Gastroesophageal sphincter (tissue), 4 donors: Measurements from ENCODE around the gene BRD4. TPM values are rescaled to one million over a fixed set of nuclear protein-coding genes. Genes with fewer than 3 reads are reported as not detected.

Experiments
- ATAC-seq: fragments of 150-250 bp; one replicate; pipeline ENCODE4 v1.9.1; 2016; ENCODE audit warnings: mild to moderate bottlenecking, moderate library complexity
- H3K27ac ChIP-seq, 4 donors: fragments of 200-600 bp; sonication (generic) in 3 of 4; 1 replicate in 3 of 4; 2 replicates in 1 of 4; pipeline ENCODE4 v1.5.1; 2016 to 2019
- H3K27me3 ChIP-seq: fragments of 200-600 bp; sonication (generic); one replicate; pipeline ENCODE4 v1.5.1; 2019
- H3K36me3 ChIP-seq, 2 donors: fragments of 200-600 bp; sonication (generic); one replicate each; pipeline ENCODE4 v1.5.1; 2019; ENCODE audit warnings: control low read depth in 1 of 2
- H3K4me1 ChIP-seq, 3 donors: fragments of 200-600 bp; sonication (generic); 1 replicate in 2 of 3; 2 replicates in 1 of 3; pipeline ENCODE4 v1.5.1; 2016 to 2019; ENCODE audit warnings: control low read depth in 2 of 3
- H3K4me3 ChIP-seq, 2 donors: fragments of 200-600 bp; sonication (generic); one replicate each; pipeline ENCODE4 v1.5.1; 2019; ENCODE audit warnings: mild to moderate bottlenecking in 1 of 2, moderate library complexity in 1 of 2
- H3K9me3 ChIP-seq, 3 donors: fragments of 200-600 bp; sonication (generic); one replicate each; pipeline ENCODE4 v1.5.1; 2017 to 2019; ENCODE audit warnings: control low read depth in 2 of 3
- CTCF ChIP-seq, 4 experiments: fragments of 200-600 bp in 2 of 4; fragments of 450-650 bp in 2 of 4; sonication (generic) in 1 of 4; IDR thresholded peaks; one replicate each; pipeline ENCODE4 v1.5.1; 2017 to 2019; ENCODE audit warnings: antibody characterized with exemption in 4 of 4, mild to moderate bottlenecking in 2 of 4, moderate library complexity in 2 of 4
- EP300 ChIP-seq: sonication (generic); formaldehyde crosslinking; IDR thresholded peaks from one replicate; pipeline ENCODE4 v1.6.1; 2017; ENCODE audit warnings: antibody characterized with exemption, mild to moderate bottlenecking
- POLR2A ChIP-seq, 2 donors: fragments of 450-650 bp; IDR thresholded peaks; one replicate each; pipeline ENCODE4 v1.6.1; 2017; ENCODE audit warnings: antibody characterized with exemption in 2 of 2, mild to moderate bottlenecking in 2 of 2, moderate library complexity in 1 of 2
- POLR2AphosphoS5 ChIP-seq: sonication (generic); formaldehyde crosslinking; IDR thresholded peaks from one replicate; pipeline ENCODE4 v1.6.1; 2017; ENCODE audit warnings: antibody characterized with exemption
- WGBS, 2 donors: methylation state at CpG; one replicate each; pipeline ENCODE4 v1.1.5; 2018; ENCODE audit warnings: low coverage in 1 of 2; 5-methylcytosine and 5-hydroxymethylcytosine counted together
- total RNA-seq, 4 donors: library from RNA; depleted of rRNA; stranded (reverse); fragments of >200 nt; gene quantifications; one replicate each; pipeline ENCODE4 v1.1.0, GENCODE V29; 2016

Gene BRD4
- total RNA-seq, 4 donors from 2014 or later = 29.6 to 49.3 (median 34.4) TPM

DNA sequence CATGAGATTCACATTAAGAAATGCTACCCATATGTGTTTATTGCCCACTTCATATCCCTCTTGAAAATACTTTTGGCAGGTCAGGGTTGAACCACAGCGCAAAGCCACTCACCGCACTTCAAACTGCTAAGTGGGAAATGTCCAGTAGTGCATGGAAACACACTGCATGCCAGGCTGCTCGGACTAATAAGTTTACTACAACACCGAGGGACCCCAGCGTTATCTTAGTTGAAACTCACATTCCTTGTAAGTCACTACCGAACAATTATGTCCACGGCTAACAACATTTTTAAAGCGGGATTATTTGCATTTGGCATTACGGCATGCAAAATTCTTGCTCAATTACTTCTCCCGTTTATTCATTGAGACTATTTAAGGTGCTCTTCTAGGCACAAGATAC is 4.0 kb downstream of the BRD4 start:
- H3K27me3 ChIP-seq = no peaks in the 10 kb centered on the region
- H3K9me3 ChIP-seq = no peaks in the 10 kb centered on the region
- H3K27ac ChIP-seq = no peak overlapping the region
- WGBS, 2 donors = 48 to 63% methylated on average over 9 to 10 of the region's 10 CpGs
- no peak for ATAC-seq
- H3K4me1 ChIP-seq = peaks cover 22 to 87% (median 58%) of the 10 kb centered on the region in 3 donors
- no peak for TF ChIP-seq CTCF (IDR thresholded peaks at IDR 0.05)
- TF ChIP-seq EP300 = no peak
- no peak for TF ChIP-seq POLR2A (IDR thresholded peaks at IDR 0.05)
- no peak for TF ChIP-seq POLR2AphosphoS5
- H3K36me3 ChIP-seq = no peaks in the 10 kb centered on the region
- H3K4me3 ChIP-seq = no peak overlapping the region

DNA sequence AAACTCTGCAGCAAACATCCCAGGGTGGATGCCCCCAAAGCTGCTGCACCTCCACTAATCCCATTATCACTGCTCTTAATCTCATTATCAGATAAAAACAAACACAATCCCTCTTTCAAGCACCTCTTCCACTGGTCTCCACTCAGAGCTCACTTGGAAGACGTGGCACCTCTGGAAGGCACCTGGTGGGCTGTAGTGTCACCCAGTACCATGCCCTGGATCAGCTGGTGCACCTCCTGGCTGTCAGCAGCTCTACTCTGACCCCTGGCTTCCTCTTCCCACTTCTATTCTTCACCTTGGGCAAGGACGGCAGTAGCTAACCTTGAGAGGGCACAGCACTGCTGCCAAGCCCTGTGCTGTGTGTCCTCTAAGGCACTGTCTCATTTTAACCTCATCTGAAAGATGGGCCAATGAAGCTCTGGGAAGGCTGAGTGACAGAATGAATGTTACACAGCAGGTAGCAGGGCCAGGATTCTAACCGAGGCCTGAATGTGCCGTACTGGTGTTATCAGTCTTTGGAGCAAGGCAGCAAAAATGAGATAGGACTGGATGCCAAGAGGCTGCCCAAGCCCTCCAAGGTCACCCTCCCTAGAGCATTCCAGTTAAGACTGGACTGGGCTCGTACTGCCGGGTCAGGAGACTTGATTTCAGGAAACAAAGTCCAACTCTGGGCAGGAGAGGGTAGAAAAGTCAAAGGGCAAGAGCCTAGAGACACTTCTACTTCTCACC is 7.4 kb downstream of the BRD4 start:
- peaks cover 29 to 100% (median 64%) of the 10 kb centered on the region in 3 donors for H3K4me1 ChIP-seq
- H3K27ac ChIP-seq = peak overlapping the region in 3 of 4 donors; percentile 61 to 81 (median 75)
- ATAC-seq = no peak
- no peaks in the 10 kb centered on the region for H3K27me3 ChIP-seq
- H3K9me3 ChIP-seq = no peaks in the 10 kb centered on the region
- TF ChIP-seq EP300 = no peak
- TF ChIP-seq POLR2AphosphoS5 = no peak
- TF ChIP-seq CTCF (IDR thresholded peaks at IDR 0.05) = no peak
- no peak for TF ChIP-seq POLR2A (IDR thresholded peaks at IDR 0.05)
- H3K36me3 ChIP-seq = no peaks in the 10 kb centered on the region
- 15% methylated on average over 6 of the region's 6 CpGs; no CpG with 5 or more reads in 1 of the 2 donors for WGBS, 2 donors
- no peak overlapping the region for H3K4me3 ChIP-seq

DNA sequence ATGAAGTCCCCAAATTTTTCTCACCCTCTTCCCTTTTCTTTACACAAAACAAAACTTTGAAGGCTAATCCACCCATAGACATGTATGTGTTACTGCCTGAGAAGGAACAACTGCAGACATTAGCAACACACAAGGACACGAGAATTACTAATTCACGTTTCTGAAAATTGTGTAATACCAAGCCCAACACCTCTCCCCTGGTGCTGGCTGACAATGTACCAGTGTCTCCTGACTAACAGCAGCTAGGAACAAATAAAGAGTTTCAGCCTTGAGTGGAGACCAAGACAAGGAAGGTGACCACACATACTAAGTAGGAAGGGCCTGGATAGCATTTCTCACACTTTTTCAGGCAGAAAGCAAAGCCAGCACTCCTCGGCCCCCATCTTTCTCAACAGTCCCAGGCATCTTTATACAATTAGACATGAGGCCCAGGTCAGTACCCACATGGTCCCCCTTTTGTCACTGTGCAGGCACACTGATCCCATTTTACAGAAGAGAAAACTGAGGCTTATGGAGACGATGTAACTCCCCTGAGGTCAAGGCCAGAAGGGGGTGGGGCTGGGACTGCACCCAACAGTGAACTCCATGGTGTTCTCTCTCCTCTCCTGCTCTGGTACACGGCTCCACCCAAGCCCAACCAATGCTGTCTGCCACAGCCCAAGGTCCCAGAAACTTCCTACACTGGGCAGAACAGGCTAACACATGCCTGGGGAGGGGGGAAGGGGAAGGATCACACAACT is 8.7 kb downstream of the BRD4 start:
- H3K9me3 ChIP-seq = no peaks in the 10 kb centered on the region
- peaks cover 34 to 100% (median 64%) of the 10 kb centered on the region in 3 donors for H3K4me1 ChIP-seq
- no peaks in the 10 kb centered on the region for H3K36me3 ChIP-seq
- H3K27ac ChIP-seq = peak overlapping the region; percentile 30 to 81 (median 68)
- no peak for TF ChIP-seq EP300
- no peak for TF ChIP-seq CTCF (IDR thresholded peaks at IDR 0.05)
- TF ChIP-seq POLR2A (IDR thresholded peaks at IDR 0.05) = no peak
- peak; percentile 71 for TF ChIP-seq POLR2AphosphoS5
- 17 to 18% methylated on average over 3 to 5 of the region's 5 CpGs for WGBS, 2 donors
- ATAC-seq = peak; percentile 88
- H3K27me3 ChIP-seq = no peaks in the 10 kb centered on the region
- H3K4me3 ChIP-seq = no peak overlapping the region

DNA sequence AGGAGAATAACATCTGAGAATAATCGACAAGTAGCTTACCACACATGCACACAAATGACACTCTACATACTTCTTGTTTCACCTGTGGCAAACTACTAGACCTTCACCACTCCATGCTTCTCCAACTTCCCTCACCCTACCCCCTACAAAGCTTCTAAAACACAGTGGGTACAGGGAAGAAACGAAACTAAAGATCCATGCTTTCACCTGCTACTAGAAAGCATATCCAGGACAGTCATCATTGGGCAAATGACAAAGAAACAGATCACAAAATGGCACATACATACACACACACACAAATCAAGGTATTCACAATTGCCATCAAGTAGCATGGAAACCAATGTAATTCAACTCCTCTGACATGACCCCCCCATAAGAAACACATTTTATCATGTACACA is 10.6 kb downstream of the BRD4 start:
- TF ChIP-seq EP300 = no peak
- peak overlapping the region in 1 of 4 donors; percentile 27 for H3K27ac ChIP-seq
- H3K27me3 ChIP-seq = no peaks in the 10 kb centered on the region
- 53 to 67% methylated on average over 1 to 2 of the region's 2 CpGs for WGBS, 2 donors
- no peak overlapping the region for H3K4me3 ChIP-seq
- H3K36me3 ChIP-seq = no peaks in the 10 kb centered on the region
- H3K4me1 ChIP-seq = peaks cover 42 to 100% (median 71%) of the 10 kb centered on the region in 3 donors
- no peak for ATAC-seq
- H3K9me3 ChIP-seq = no peaks in the 10 kb centered on the region

DNA sequence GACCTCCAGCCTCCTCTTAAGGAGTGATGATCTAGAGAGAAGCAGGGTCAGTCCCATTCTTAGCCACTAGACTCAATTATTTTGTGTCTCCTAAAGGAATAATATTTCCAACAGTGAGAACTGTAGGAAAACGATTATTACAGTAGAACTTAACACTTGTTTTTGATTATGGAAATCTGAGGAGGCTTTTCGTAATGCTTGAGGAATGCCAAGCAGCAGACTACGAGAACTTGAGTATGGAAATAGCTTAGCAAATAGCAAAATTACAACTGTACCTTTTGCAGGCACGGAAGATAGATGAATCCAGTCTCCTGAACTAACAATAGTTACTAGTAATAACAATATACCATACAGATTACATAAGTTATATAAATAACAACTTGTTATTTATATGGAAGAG is 12.2 kb downstream of the BRD4 start:
- H3K27me3 ChIP-seq = no peaks in the 10 kb centered on the region
- H3K4me1 ChIP-seq = peaks cover 41 to 100% (median 75%) of the 10 kb centered on the region in 3 donors
- H3K36me3 ChIP-seq = no peaks in the 10 kb centered on the region
- WGBS, 2 donors = 15 to 22% methylated on average over 2 to 4 of the region's 4 CpGs
- no peak for TF ChIP-seq POLR2A (IDR thresholded peaks at IDR 0.05)
- no peak for TF ChIP-seq EP300
- no peak for TF ChIP-seq POLR2AphosphoS5
- TF ChIP-seq CTCF (IDR thresholded peaks at IDR 0.05) = peak in 1 of 4 experiments; percentile 13
- H3K27ac ChIP-seq = peak overlapping the region in 3 of 4 donors; percentile 34 to 59 (median 41)
- no peak overlapping the region for H3K4me3 ChIP-seq
- no peaks in the 10 kb centered on the region for H3K9me3 ChIP-seq
- no peak for ATAC-seq
